Measurements from ENCODE around the gene WDR76. TPM values are rescaled to one million over a fixed set of nuclear protein-coding genes. Genes with fewer than 3 reads are reported as not detected.

Gene WDR76
- total RNA-seq, 2 experiments from 2014 or later, result 126 to 170 TPM

DNA sequence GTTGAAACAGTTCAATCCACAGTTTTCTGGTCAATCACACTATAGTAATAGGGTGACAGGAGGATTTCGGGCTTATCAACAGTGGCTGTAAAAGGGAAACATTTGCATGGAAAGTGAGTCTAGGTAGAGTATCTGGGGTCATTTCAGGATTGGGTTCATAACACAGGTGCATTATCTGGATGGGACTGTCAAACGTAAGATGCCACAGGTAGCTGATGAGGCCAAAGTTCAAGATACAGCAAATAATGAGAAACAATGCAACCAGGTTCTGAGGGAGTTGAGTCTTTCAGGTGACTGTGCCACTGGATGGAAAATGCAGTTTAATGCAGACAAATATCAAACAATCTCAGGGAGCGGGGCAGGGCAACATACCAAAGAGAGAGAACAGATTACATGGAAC lies 62.2 kb downstream of the WDR76 start:
- CTCF ChIA-PET (ENCODE audit: unreplicated experiment), result no interaction called here

DNA sequence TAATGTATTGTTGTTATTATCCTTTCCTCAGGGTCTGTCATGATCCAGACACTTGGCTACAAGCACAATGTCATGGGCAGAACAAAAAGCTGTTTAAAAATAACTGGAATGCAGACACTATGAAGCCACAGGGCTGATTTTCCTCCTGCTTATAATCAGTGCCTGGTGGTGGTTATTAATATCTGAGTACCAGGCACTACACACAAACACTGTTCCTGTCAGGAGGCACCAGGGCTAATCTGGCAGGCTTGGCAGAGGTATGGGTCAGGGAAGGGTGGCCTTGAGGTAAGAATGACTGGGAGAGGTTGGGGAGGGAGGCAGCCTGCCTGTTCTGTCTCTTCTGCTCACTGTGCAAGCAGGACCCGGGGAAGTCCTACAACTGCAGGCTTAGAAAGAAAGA lies 67.2 kb downstream of the WDR76 start:
- H3K36me3 ChIP-seq (ENCODE audit: insufficient read depth, low read length), result peaks cover 42% of the 10 kb centered on the region

More for the DNA sequence above, 62.2 kb downstream of the WDR76 start:
- intact Hi-C loops (cut with micrococcal nuclease; ENCODE audit: unreplicated experiment), result no loop called here
- Histone ChIP-seq H3K4me1 (ENCODE audit: insufficient read depth, low read length, poor library complexity, severe bottlenecking) (no peaks in the 10 kb centered on the region), H3K9me2 (ENCODE audit: insufficient read depth, low read length) (no peaks in the 10 kb centered on the region), H3K27ac (ENCODE audit: low read depth, low read length, poor library complexity, severe bottlenecking) (no peak overlapping the region), H4K20me1 (ENCODE audit: insufficient read depth, low read length) (no peaks in the 10 kb centered on the region), H2AFZ (ENCODE audit: low read length) (no peak overlapping the region), H3K4me2 (ENCODE audit: low read length) (no peak overlapping the region), H3K79me2 (ENCODE audit: insufficient read depth, low read depth, low read length) (no peaks in the 10 kb centered on the region), H3K36me3 (ENCODE audit: insufficient read depth, low read length) (peaks cover 78% of the 10 kb centered on the region), H3K4me3 (ENCODE audit: low read depth, low read length, poor library complexity, severe bottlenecking) (no peak overlapping the region), H3K9me3 (ENCODE audit: low read length) (no peaks in the 10 kb centered on the region)
- no peak for DNase-seq (ENCODE audit: low spot score)
- POLR2A ChIA-PET, result no interaction called here
- no TSS peak for BruUV-seq (replicated peaks)
- TF ChIP-seq, protein P1, sequence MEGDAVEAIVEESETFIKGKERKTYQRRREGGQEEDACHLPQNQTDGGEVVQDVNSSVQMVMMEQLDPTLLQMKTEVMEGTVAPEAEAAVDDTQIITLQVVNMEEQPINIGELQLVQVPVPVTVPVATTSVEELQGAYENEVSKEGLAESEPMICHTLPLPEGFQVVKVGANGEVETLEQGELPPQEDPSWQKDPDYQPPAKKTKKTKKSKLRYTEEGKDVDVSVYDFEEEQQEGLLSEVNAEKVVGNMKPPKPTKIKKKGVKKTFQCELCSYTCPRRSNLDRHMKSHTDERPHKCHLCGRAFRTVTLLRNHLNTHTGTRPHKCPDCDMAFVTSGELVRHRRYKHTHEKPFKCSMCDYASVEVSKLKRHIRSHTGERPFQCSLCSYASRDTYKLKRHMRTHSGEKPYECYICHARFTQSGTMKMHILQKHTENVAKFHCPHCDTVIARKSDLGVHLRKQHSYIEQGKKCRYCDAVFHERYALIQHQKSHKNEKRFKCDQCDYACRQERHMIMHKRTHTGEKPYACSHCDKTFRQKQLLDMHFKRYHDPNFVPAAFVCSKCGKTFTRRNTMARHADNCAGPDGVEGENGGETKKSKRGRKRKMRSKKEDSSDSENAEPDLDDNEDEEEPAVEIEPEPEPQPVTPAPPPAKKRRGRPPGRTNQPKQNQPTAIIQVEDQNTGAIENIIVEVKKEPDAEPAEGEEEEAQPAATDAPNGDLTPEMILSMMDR (conservative IDR thresholded peaks at IDR 0.05; ENCODE audit: low read length), result no peak
- TF ChIP-seq EZH2phosphoT487 (IDR thresholded peaks at IDR 0.05; ENCODE audit: borderline replicate concordance, low read depth, low read length), result no peak

DNA sequence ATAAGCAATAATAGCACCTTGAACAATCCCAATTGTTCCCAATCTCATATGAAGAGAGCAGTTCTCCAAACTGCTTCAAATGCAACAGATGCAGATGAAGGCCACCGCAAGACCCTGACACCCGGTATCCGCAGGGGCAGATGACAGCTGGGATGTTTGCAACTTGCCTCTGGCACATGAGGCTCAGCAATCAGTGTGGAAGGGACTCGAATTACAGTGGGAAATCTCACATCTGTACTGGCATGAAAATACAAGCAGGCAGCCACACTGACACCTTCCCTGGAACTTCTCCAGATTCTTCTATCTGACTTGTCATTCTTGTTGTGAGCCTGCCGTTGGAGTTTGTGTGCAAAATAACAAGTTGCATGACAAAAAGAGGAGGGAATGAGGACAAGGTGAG lies 68.8 kb downstream of the WDR76 start:
- BruUV-seq (replicated peaks), result no TSS peak
- POLR2A ChIA-PET, result no interaction called here

More for the DNA sequence above, 67.2 kb downstream of the WDR76 start:
- BruUV-seq (replicated peaks), result no TSS peak
- H3K4me1 ChIP-seq (ENCODE audit: insufficient read depth, low read length, poor library complexity, severe bottlenecking), result no peaks in the 10 kb centered on the region
- H2AFZ ChIP-seq (ENCODE audit: low read length), result no peak overlapping the region
- CTCF ChIA-PET (ENCODE audit: unreplicated experiment), result no interaction called here
- H4K20me1 ChIP-seq (ENCODE audit: insufficient read depth, low read length), result no peaks in the 10 kb centered on the region
- no peaks in the 10 kb centered on the region for H3K79me2 ChIP-seq (ENCODE audit: insufficient read depth, low read depth, low read length)
- intact Hi-C loops (cut with micrococcal nuclease; ENCODE audit: unreplicated experiment), result no loop called here
- H3K4me2 ChIP-seq (ENCODE audit: low read length), result no peak overlapping the region
- H3K9me2 ChIP-seq (ENCODE audit: insufficient read depth, low read length), result no peaks in the 10 kb centered on the region
- TF ChIP-seq, protein P1 (conservative IDR thresholded peaks at IDR 0.05; ENCODE audit: low read length), result no peak
- TF ChIP-seq EZH2phosphoT487 (IDR thresholded peaks at IDR 0.05; ENCODE audit: borderline replicate concordance, low read depth, low read length), result no peak
- no peak overlapping the region for H3K27ac ChIP-seq (ENCODE audit: low read depth, low read length, poor library complexity, severe bottlenecking)
- POLR2A ChIA-PET, result interaction anchor here (0.7 kb wide), 1 partner anchor 168 kb away, joined by 3 read pairs; no protein-coding TSS in a partner anchor
- no peaks in the 10 kb centered on the region for H3K9me3 ChIP-seq (ENCODE audit: low read length)
- no peak overlapping the region for H3K4me3 ChIP-seq (ENCODE audit: low read depth, low read length, poor library complexity, severe bottlenecking)
- DNase-seq (ENCODE audit: low spot score), result no peak

More for the DNA sequence above, 68.8 kb downstream of the WDR76 start:
- no peak overlapping the region for H2AFZ ChIP-seq (ENCODE audit: low read length)
- intact Hi-C loops (cut with micrococcal nuclease; ENCODE audit: unreplicated experiment), result no loop called here
- H3K79me2 ChIP-seq (ENCODE audit: insufficient read depth, low read depth, low read length), result no peaks in the 10 kb centered on the region
- CTCF ChIA-PET (ENCODE audit: unreplicated experiment), result no interaction called here
- no peak overlapping the region for H3K4me3 ChIP-seq (ENCODE audit: low read depth, low read length, poor library complexity, severe bottlenecking)
- H3K9me3 ChIP-seq (ENCODE audit: low read length), result no peaks in the 10 kb centered on the region
- no peaks in the 10 kb centered on the region for H3K4me1 ChIP-seq (ENCODE audit: insufficient read depth, low read length, poor library complexity, severe bottlenecking)
- peaks cover 26% of the 10 kb centered on the region for H3K36me3 ChIP-seq (ENCODE audit: insufficient read depth, low read length)
- H3K4me2 ChIP-seq (ENCODE audit: low read length), result no peak overlapping the region
- TF ChIP-seq EZH2phosphoT487 (IDR thresholded peaks at IDR 0.05; ENCODE audit: borderline replicate concordance, low read depth, low read length), result no peak
- TF ChIP-seq, protein P1 (conservative IDR thresholded peaks at IDR 0.05; ENCODE audit: low read length), result no peak
- no peaks in the 10 kb centered on the region for H3K9me2 ChIP-seq (ENCODE audit: insufficient read depth, low read length)
- H4K20me1 ChIP-seq (ENCODE audit: insufficient read depth, low read length), result no peaks in the 10 kb centered on the region
- H3K27ac ChIP-seq (ENCODE audit: low read depth, low read length, poor library complexity, severe bottlenecking), result no peak overlapping the region
- DNase-seq (ENCODE audit: low spot score), result no peak

Measured in OCI-LY7 (cell line).